HL-60 (cell line): ENCODE results near the gene VIPR2.

Source experiments
- DNase-seq, 2 experiments: peaks; one replicate each; pipeline ENCODE4 v3.0.0-alpha.2; 2010 to 2020; ENCODE audit warnings: low read depth in 1 of 2, low spot score in 1 of 2
- H3K27ac ChIP-seq: fragments of 250-450 bp; sonication (Bioruptor Pico); replicated peaks from 2 replicates; pipeline ENCODE4 v1.5.1; 2020; ENCODE audit warnings: mild to moderate bottlenecking, moderate library complexity
- H3K27me3 ChIP-seq: fragments of 250-450 bp; sonication (Bioruptor Pico); 2 replicates; pipeline ENCODE4 v1.5.1; 2021; ENCODE audit warnings: mild to moderate bottlenecking, moderate library complexity; ENCODE audit not compliant: insufficient read depth, poor library complexity, severe bottlenecking
- H3K4me3 ChIP-seq: replicated peaks from 2 replicates; pipeline ENCODE4 v1.5.1; 2011; ENCODE audit warnings: mild to moderate bottlenecking, control low read depth, low read length; ENCODE audit not compliant: insufficient read depth
- CTCF ChIP-seq: IDR thresholded peaks from one replicate; pipeline ENCODE4 v1.5.1; 2011; ENCODE audit warnings: low read length, control low read depth, inconsistent platforms; ENCODE audit not compliant: insufficient read depth
- GABPA ChIP-seq: IDR thresholded peaks from 2 replicates; pipeline ENCODE4 v1.6.1; 2012; ENCODE audit warnings: low read depth
- POLR2AphosphoS5 ChIP-seq: IDR thresholded peaks from 2 replicates; pipeline ENCODE4 v1.6.1; 2012; ENCODE audit warnings: low read depth
- REST ChIP-seq: IDR thresholded peaks from 2 replicates; pipeline ENCODE4 v1.6.1; 2012; ENCODE audit warnings: low read depth; ENCODE audit not compliant: insufficient replicate concordance
- SPI1 ChIP-seq: IDR thresholded peaks from 2 replicates; pipeline ENCODE4 v1.6.1; 2012; ENCODE audit warnings: low read depth, mild to moderate bottlenecking, borderline replicate concordance

Gene VIPR2

GRCh38 chr7:159157714-159158113 lies 13.0 kb upstream of the VIPR2 start:
- Histone ChIP-seq H3K4me3 (no peak overlapping the region), H3K27ac (no peak overlapping the region), H3K27me3 (no peaks in the 10 kb centered on the region)
- TF ChIP-seq POLR2AphosphoS5 (no peak), CTCF (no peak), REST (no peak), SPI1 (no peak), GABPA (no peak)
- no peak for DNase-seq

GRCh38 chr7:159156436-159157245 lies 12.0 kb upstream of the VIPR2 start:
- Histone ChIP-seq H3K27me3 (no peaks in the 10 kb centered on the region), H3K27ac (no peak overlapping the region), H3K4me3 (no peak overlapping the region)
- no peak for DNase-seq
- TF ChIP-seq POLR2AphosphoS5 (no peak), SPI1 (no peak), REST (no peak), GABPA (no peak), CTCF (no peak)

- TF ChIP-seq SPI1 (no peak), POLR2AphosphoS5 (no peak), GABPA (no peak), REST (no peak), CTCF (no peak)
- H3K4me3 ChIP-seq = no peak overlapping the region
- H3K27me3 ChIP-seq = no peaks in the 10 kb centered on the region
- DNase-seq = no peak
- no peak overlapping the region for H3K27ac ChIP-seq
These were observed 10.7 kb upstream of the VIPR2 start for GRCh38 chr7:159155410-159155809.
